ENCODE measurements around the gene RFX6.

RFX6 gene

DNA sequence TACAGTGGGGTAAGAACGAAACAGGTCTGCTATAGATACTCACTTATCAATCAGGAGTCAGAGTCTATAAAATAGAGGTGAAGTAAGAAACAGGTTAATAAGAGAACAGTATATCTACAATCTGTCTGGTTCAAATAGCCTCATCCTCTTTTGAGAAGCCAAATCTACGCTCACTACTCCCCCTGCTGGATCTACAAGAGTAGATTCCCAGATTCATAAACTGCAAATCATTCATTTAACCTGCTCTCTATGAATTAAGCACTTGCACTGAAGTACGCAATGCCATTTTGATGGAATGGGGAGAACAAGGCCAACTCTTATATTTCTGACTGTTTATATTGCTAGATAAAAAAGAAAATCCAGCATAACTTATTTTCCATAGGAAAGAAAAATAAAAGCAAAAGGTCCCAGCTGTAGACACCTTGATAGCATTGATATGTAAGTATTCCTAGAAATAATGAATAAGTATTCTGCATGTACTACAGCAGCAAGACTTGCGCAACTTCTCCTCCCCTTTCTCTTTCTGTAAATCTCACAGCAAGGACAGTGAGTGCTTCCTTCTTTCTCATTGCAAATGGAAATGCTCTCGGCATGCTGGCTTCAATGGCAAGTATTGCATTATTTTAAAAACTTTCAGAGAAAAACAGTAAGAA, 92.3 kb downstream of the RFX6 start:
- no peak for DNase-seq (ENCODE audit: low read depth in 2 of 2)

DNA sequence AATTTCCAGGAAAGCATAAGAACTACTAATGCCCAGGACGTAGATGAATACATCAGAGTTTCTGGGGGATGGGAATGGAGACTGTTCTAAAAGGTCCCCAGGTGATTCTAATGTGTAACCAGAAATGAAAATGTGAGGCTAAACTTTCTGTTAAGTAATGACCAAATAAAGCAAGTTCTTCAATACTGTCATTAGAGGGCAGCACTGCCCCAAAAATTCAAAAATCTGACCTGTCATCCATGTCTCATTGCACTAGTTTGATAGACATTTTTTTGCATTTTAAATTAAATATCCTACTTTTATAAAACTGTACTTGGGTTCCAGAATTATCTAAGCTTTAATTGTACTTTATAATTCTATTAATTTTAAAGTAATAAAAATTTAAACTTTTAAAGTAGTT, 94.9 kb downstream of the RFX6 start:
- DNase-seq (ENCODE audit: low read depth in 2 of 2), result no peak

DNA sequence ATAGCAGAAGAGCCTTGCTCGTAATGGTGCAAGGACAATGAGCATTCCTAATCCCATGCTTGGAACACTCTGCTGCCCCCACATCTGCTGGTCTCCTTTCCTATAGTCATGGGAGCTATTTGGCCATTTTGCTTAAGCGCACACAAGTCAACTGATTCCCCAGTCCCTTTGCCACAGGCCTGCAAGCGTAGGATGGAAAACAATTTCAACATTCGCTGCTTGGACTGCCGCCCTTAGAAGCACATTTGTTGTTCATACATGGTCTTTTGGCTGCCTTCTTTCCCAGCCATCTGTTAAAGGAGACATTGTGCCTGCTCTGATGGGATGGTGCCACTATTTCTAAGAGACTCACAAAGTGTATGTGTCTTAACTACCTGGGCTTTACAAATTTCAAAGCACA, 96.9 kb downstream of the RFX6 start:
- DNase-seq (ENCODE audit: low read depth in 2 of 2), result no peak

DNA sequence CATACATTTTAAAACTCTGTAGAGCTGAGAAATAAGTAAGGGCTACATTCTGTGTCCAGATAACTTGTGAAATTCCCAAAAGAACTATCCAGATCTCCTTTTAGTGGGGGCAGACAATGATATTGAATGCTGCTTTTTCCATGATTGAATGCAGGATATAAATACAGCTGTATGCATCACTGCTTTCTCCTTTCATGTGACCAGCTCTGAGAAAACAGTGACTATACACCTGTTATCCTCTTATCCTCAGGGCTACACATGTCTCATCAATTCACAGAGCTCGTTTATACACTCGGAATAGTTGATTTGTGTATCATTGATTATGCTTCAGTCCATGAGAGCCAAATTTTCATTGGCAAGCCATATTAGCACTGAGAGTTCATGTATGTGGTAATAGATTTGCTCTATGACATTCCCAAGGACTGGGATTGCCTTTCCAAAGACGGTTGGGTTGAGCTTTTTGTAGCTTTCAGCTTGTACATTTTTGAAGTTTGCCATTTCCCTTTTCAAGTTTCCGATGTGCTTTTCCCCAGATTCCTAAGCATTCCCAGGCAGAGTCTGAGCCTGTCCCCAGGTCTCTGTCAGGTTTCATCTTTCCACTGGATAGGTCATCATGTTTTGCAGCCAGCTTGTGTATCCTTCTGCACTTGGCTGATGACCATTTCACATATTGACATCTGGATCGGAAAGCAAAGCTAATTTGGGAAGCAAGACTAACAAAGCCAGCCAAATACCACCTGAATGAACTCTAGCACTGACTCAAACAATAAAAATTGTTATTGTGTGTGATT, 97.7 kb downstream of the RFX6 start:
- no peak for DNase-seq (ENCODE audit: low read depth in 2 of 2)

DNA sequence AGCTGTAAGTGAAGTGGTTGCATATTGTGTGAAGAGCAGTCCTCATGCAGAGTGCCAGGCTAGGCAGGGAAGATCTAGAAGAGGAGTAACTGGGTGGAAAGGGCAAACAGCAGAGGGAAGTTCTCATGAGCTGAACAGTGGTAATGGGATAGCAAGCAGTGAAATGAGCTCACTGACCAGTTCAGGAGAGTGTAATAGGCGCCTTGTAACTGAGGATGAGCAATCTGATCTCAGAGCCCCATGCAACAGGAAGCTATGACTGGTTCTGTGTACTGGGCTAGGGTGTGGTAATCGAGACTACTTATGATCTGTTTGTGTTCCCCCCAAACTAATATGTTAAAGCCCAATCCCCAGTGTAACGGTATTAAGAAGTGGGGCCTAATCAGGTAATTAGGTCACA, 98.6 kb downstream of the RFX6 start:
- no peak for DNase-seq (ENCODE audit: low read depth in 2 of 2)

DNA sequence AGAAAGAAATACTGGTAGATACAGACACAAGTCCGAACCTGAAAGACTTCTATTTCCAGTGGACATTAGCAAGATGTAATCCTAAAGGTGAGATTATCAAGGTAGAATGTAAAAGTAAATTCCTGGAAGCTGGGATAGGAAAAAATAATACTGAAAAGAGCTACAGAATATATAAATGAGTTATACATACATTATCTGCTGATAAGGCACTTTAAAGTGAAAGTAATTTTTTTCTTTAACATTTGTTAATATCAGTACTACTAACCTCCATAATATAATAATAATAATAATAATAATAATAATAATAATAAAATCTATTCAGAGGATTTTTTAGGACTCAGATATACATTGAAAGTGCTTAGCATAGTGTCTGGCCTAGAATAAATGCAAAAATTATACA, 102.5 kb downstream of the RFX6 start:
- no peak for DNase-seq (ENCODE audit: low read depth in 2 of 2)

Measured in stimulated activated CD8-positive, alpha-beta memory T cell treated with anti-CD3 and anti-CD28 coated beads, Interleukin-7, amount 100 ng/mL, for 1 hour (primary cell).